Heart left ventricle (tissue), 13 donors: ENCODE results near the gene THSD4.

Experiments used
- POLR2A ChIP-seq, 2 donors: fragments of 450-650 bp; IDR thresholded peaks; one replicate each; pipeline ENCODE4 v1.6.1; 2017; ENCODE audit warnings: antibody characterized with exemption in 2 of 2, mild to moderate bottlenecking in 2 of 2, moderate library complexity in 2 of 2
- TF ChIP-seq, protein P1 (sequence below), 12 donors: fragments of 200-600 bp; sonication (generic) in 4 of 12; IDR thresholded peaks; one replicate each; pipeline versions ENCODE4 v1.5.0 to v1.8.0; 2018 to 2022; ENCODE audit warnings: antibody characterized with exemption in 12 of 12, mild to moderate bottlenecking in 5 of 12
- donor health status: ischemic (EF 13 %, LVEDD 7.1; RV severe dilation, severe dysfunction).
- donor health status: DM: no; HTN: yes; CAD: no.
- donor health status: DM: no; HTN: no; CAD: no.
- donor health status: ischemic (EF 25% LVEDD 6.9; RV normal size, moderate dysfunction).
- donor health status: ischemic (EF 25% LVEDD 5.7; RV mildly dilated, moderate dysfunction).
- donor health status: ischemic (EF 35%, LVEDD 5.7; RV mildly dilated, moderate dysfunction).
- donor health status: nonischemic (EF 11% LVEDD 7.7; RV severe dilation, severe dysfunction).
- donor health status: DM: yes; HTN: yes; CAD: no.
- donor health status: PGD.
- donor health status: ischemic (EF 29% LVEDD 5.4; RV normal size, mild dysfunction).
- donor health status: nonischemic (EF 23%, LVEDD 6.1; RV moderate dilation, normal function).

DNA sequence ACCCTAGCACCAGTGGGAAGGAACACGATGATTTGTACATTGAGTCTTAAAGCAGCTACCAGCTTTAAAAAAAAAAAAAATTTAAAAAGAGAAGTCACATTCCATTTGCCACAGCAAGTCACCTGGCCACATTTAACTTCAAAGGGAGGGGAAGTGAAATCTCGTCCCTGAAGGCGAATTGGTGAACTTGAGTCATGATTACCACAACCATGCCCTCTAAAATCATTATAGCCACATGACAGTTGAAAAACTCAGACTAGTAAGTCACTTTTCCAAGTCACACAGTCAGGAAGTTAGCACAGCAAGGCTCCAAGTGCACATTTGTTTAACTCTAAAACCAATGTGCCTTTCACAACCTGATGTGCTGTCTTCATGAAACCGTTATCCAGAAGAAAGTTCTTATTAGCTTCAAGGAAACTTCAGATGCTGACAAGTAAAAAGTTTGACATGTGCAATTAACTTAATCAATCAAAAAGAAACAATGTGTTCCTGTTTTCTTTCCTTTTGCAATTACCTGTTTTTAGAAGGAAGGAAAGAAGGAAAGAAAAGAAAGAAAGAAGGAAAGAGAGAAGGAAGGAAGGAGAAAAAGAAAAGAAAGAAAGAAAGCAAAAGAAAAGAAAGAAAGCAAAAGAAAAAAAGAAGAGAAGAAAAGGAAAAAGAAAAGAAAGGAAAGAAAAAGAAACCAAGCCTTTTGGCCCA lies 8.3 kb upstream of the THSD4 start:
- TF ChIP-seq, protein P1, sequence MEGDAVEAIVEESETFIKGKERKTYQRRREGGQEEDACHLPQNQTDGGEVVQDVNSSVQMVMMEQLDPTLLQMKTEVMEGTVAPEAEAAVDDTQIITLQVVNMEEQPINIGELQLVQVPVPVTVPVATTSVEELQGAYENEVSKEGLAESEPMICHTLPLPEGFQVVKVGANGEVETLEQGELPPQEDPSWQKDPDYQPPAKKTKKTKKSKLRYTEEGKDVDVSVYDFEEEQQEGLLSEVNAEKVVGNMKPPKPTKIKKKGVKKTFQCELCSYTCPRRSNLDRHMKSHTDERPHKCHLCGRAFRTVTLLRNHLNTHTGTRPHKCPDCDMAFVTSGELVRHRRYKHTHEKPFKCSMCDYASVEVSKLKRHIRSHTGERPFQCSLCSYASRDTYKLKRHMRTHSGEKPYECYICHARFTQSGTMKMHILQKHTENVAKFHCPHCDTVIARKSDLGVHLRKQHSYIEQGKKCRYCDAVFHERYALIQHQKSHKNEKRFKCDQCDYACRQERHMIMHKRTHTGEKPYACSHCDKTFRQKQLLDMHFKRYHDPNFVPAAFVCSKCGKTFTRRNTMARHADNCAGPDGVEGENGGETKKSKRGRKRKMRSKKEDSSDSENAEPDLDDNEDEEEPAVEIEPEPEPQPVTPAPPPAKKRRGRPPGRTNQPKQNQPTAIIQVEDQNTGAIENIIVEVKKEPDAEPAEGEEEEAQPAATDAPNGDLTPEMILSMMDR (IDR thresholded peaks at IDR 0.05): no peak
- TF ChIP-seq POLR2A (IDR thresholded peaks at IDR 0.05): no peak
